Ishikawa (cell line): ENCODE data around the gene GPR137C.

Source experiments
- CEBPB ChIP-seq: IDR thresholded peaks from 2 replicates; pipeline ENCODE4 v1.6.1; 2012
- CREB1 ChIP-seq: IDR thresholded peaks from 2 replicates; pipeline ENCODE4 v1.6.1; 2012; ENCODE audit warnings: low read depth
- EGR1 ChIP-seq: IDR thresholded peaks from 2 replicates; pipeline ENCODE4 v1.6.1; 2012
- EP300 ChIP-seq: IDR thresholded peaks from 2 replicates; pipeline ENCODE4 v1.6.1; 2012; ENCODE audit warnings: borderline replicate concordance
- FOXM1 ChIP-seq: IDR thresholded peaks from 2 replicates; pipeline ENCODE4 v1.6.1; 2012; ENCODE audit warnings: low read depth, borderline replicate concordance
- MAX ChIP-seq: IDR thresholded peaks from 2 replicates; pipeline ENCODE4 v1.6.1; 2012
- NFIC ChIP-seq: IDR thresholded peaks from 2 replicates; pipeline ENCODE4 v1.6.1; 2012
- RAD21 ChIP-seq: IDR thresholded peaks from 2 replicates; pipeline ENCODE4 v1.6.1; 2012; ENCODE audit warnings: low read depth
- REST ChIP-seq: IDR thresholded peaks from 2 replicates; pipeline ENCODE4 v1.6.1; 2012; ENCODE audit warnings: low read depth, mild to moderate bottlenecking
- TAF1 ChIP-seq: IDR thresholded peaks from 2 replicates; pipeline ENCODE4 v1.6.1; 2012; ENCODE audit warnings: low read depth, mild to moderate bottlenecking
- TCF12 ChIP-seq: IDR thresholded peaks from 2 replicates; pipeline ENCODE4 v1.6.1; 2012; ENCODE audit warnings: low read depth
- TEAD4 ChIP-seq: IDR thresholded peaks from 2 replicates; pipeline ENCODE4 v1.6.1; 2012
- USF1 ChIP-seq: IDR thresholded peaks from 2 replicates; pipeline ENCODE4 v1.6.1; 2012
- YY1 ChIP-seq: IDR thresholded peaks from 2 replicates; pipeline ENCODE4 v1.6.1; 2012; ENCODE audit warnings: low read depth
- ZBTB7A ChIP-seq: IDR thresholded peaks from 2 replicates; pipeline ENCODE4 v1.6.1; 2012; ENCODE audit warnings: low read depth

Gene GPR137C

GRCh38 chr14:52609445-52610044 lies 56.9 kb downstream of the GPR137C start:
- TF ChIP-seq USF1 (no peak), MAX (no peak), TCF12 (no peak), NFIC (no peak), REST (no peak), FOXM1 (no peak), CEBPB (no peak), RAD21 (no peak), TAF1 (no peak), YY1 (no peak), ZBTB7A (no peak), EP300 (no peak), TEAD4 (no peak)

- TF ChIP-seq TAF1 = no peak
- no peak for TF ChIP-seq EP300
- TF ChIP-seq RAD21 = no peak
- no peak for TF ChIP-seq TCF12
- TF ChIP-seq FOXM1 = no peak
- TF ChIP-seq USF1 = no peak
- no peak for TF ChIP-seq REST
- TF ChIP-seq ZBTB7A = no peak
- no peak for TF ChIP-seq TEAD4
- no peak for TF ChIP-seq YY1
Measured at GRCh38 chr14:52610187-52610586, 57.6 kb downstream of the GPR137C start.

- TF ChIP-seq TAF1 (no peak), CEBPB (no peak), MAX (no peak), REST (no peak), NFIC (no peak), YY1 (no peak), ZBTB7A (no peak), USF1 (no peak), EGR1 (no peak), CREB1 (no peak), EP300 (no peak)
Measured at GRCh38 chr14:52618602-52619001, 66.0 kb downstream of the GPR137C start.

- TF ChIP-seq TAF1 (no peak), RAD21 (no peak), CREB1 (no peak), ZBTB7A (no peak), CEBPB (no peak), NFIC (no peak), MAX (no peak), TEAD4 (no peak), EGR1 (no peak), USF1 (no peak), TCF12 (no peak), EP300 (no peak), FOXM1 (no peak), YY1 (no peak), REST (no peak)
Measured at GRCh38 chr14:52619687-52620086, 67.1 kb downstream of the GPR137C start.
